Mesodermal cell (in vitro differentiated cells): Measurements from ENCODE around the gene GALNT10. TPM values are rescaled to one million over a fixed set of nuclear protein-coding genes. Genes with fewer than 3 reads are reported as not detected.
"Not testable (repeated sequence)": the region's sequence is repeated elsewhere in the genome, so short reads cannot be mapped to it uniquely, and the experiment has no call there.

Source experiments
- H3K27ac ChIP-seq: 2 replicates; pipeline ENCODE4 v1.7.0; 2013; ENCODE audit warnings: mild to moderate bottlenecking, low read depth, low read length, moderate library complexity; ENCODE audit not compliant: severe bottlenecking
- H3K36me3 ChIP-seq: 2 replicates; pipeline ENCODE4 v1.7.1; 2013; ENCODE audit warnings: mild to moderate bottlenecking, low read length, moderate library complexity; ENCODE audit not compliant: control insufficient read depth, insufficient read depth
- H3K4me1 ChIP-seq: one replicate; pipeline ENCODE4 v1.7.1; 2013; ENCODE audit warnings: mild to moderate bottlenecking, low read length; ENCODE audit not compliant: insufficient read depth, control insufficient read depth, poor library complexity, severe bottlenecking
- H3K4me3 ChIP-seq: 2 replicates; pipeline ENCODE4 v1.7.0; 2013; ENCODE audit warnings: low read length, control low read depth, mild to moderate bottlenecking; ENCODE audit not compliant: insufficient read depth, poor library complexity, severe bottlenecking; ENCODE audit errors: extremely low read depth
- H3K9me3 ChIP-seq: 2 replicates; pipeline ENCODE4 v1.7.1; 2013; ENCODE audit warnings: mild to moderate bottlenecking, low read length, moderate library complexity; ENCODE audit not compliant: control insufficient read depth
- WGBS, 2 experiments: methylation state at CpG; one replicate each; pipeline ENCODE4 v1.1.5; 2013; ENCODE audit warnings: missing lambda C conversion rate in 2 of 2; ENCODE audit not compliant: insufficient coverage in 2 of 2; 5-methylcytosine and 5-hydroxymethylcytosine counted together
- polyA plus RNA-seq, 2 experiments: library from polyadenylated mRNA; stranded (reverse); fragments of 50-300 nt; gene quantifications; one replicate each; pipeline ENCODE4 v1.2.3, GENCODE V29; 2013

GALNT10 gene
- polyA plus RNA-seq (2013, experiment 1 of 2): 22.4 TPM
- 23.0 TPM for polyA plus RNA-seq (2013, experiment 2 of 2)

GRCh38 chr5:154190595-154191304 lies at the start of gene GALNT10:
GALNT10 (plus strand) TSS chr5:154190733; CDS start chr5:154190867, 134 bp downstream.
- no peaks in the 10 kb centered on the region for H3K9me3 ChIP-seq
- WGBS, 2 experiments: 3 to 4% methylated on average over 40 to 41 of the region's 84 CpGs
- H3K27ac ChIP-seq: peak within 1 kb of the TSS; percentile 60
- peak within 1 kb of the TSS; percentile 81 for H3K4me3 ChIP-seq
- peaks cover 9% of the 10 kb centered on the region for H3K36me3 ChIP-seq
- peaks cover 16% of the 10 kb centered on the region for H3K4me1 ChIP-seq

- WGBS, 2 experiments: 87 to 89% methylated on average over 1 of the region's 1 CpG
- no peaks in the 10 kb centered on the region for H3K9me3 ChIP-seq
- H3K36me3 ChIP-seq: no peaks in the 10 kb centered on the region
- H3K27ac ChIP-seq: no peak overlapping the region
- no peaks in the 10 kb centered on the region for H3K4me1 ChIP-seq
- no peak overlapping the region for H3K4me3 ChIP-seq
Measured at GRCh38 chr5:154141745-154142221, 48.8 kb upstream of the GALNT10 start.

- Histone ChIP-seq H3K9me3 (no peaks in the 10 kb centered on the region), H3K36me3 (no peaks in the 10 kb centered on the region), H3K27ac (no peak overlapping the region), H3K4me1 (no peaks in the 10 kb centered on the region), H3K4me3 (no peak overlapping the region)
- WGBS, 2 experiments: 82 to 92% methylated on average over 4 to 5 of the region's 6 CpGs
Measured at GRCh38 chr5:154143211-154143641, 47.3 kb upstream of the GALNT10 start.

- H3K4me1 ChIP-seq: no peaks in the 10 kb centered on the region
- no peak overlapping the region for H3K4me3 ChIP-seq
- WGBS, 2 experiments: 91 to 100% methylated on average over 2 to 4 of the region's 4 CpGs
Measured at GRCh38 chr5:154145268-154145667, 45.3 kb upstream of the GALNT10 start.

GRCh38 chr5:154146409-154146808 lies 44.1 kb upstream of the GALNT10 start:
- Histone ChIP-seq H3K4me1 (no peaks in the 10 kb centered on the region), H3K9me3 (no peaks in the 10 kb centered on the region), H3K4me3 (no peak overlapping the region), H3K36me3 (no peaks in the 10 kb centered on the region), H3K27ac (no peak overlapping the region)

More at GRCh38 chr5:154145268-154145667, 45.3 kb upstream of the GALNT10 start:
- Histone ChIP-seq H3K36me3 (no peaks in the 10 kb centered on the region), H3K9me3 (no peaks in the 10 kb centered on the region), H3K27ac (no peak overlapping the region)

- H3K9me3 ChIP-seq: no peaks in the 10 kb centered on the region
- no peaks in the 10 kb centered on the region for H3K4me1 ChIP-seq
- H3K27ac ChIP-seq: no peak overlapping the region
- WGBS, 2 experiments: 90 to 91% methylated on average over 1 of the region's 2 CpGs
- no peak overlapping the region for H3K4me3 ChIP-seq
- H3K36me3 ChIP-seq: no peaks in the 10 kb centered on the region
Measured at GRCh38 chr5:154147666-154148065, 42.9 kb upstream of the GALNT10 start.

- H3K4me1 ChIP-seq, H3K9me3 ChIP-seq, H3K27ac ChIP-seq, H3K36me3 ChIP-seq, H3K4me3 ChIP-seq: not testable (repeated sequence)
- WGBS, 2 experiments: 67 to 74% methylated on average over 2 of the region's 2 CpGs
Measured at GRCh38 chr5:154150471-154150870, 40.1 kb upstream of the GALNT10 start.

GRCh38 chr5:154157483-154158378 lies 32.8 kb upstream of the GALNT10 start:
- WGBS, 2 experiments: 77 to 84% methylated on average over 4 of the region's 6 CpGs
- no peak overlapping the region for H3K27ac ChIP-seq
- H3K4me3 ChIP-seq: no peak overlapping the region
- H3K9me3 ChIP-seq: no peaks in the 10 kb centered on the region
- H3K36me3 ChIP-seq: no peaks in the 10 kb centered on the region
- H3K4me1 ChIP-seq: no peaks in the 10 kb centered on the region

GRCh38 chr5:154158379-154158737 lies 32.2 kb upstream of the GALNT10 start:
- Histone ChIP-seq H3K4me3 (no peak overlapping the region), H3K4me1 (no peaks in the 10 kb centered on the region), H3K9me3 (no peaks in the 10 kb centered on the region), H3K27ac (no peak overlapping the region), H3K36me3 (no peaks in the 10 kb centered on the region)
- 83% methylated on average over 1 of the region's 1 CpG; no CpG with 5 or more reads in 1 of the 2 experiments for WGBS, 2 experiments

GRCh38 chr5:154159343-154159742 lies 31.2 kb upstream of the GALNT10 start:
- Histone ChIP-seq H3K27ac (no peak overlapping the region), H3K9me3 (no peaks in the 10 kb centered on the region), H3K4me3 (no peak overlapping the region), H3K36me3 (no peaks in the 10 kb centered on the region), H3K4me1 (no peaks in the 10 kb centered on the region)
